GM23338 (cell line): ENCODE results near the gene FAM89A.

Experiments
- EZH2 ChIP-seq: fragments of 200-600 bp; sonication (generic); IDR thresholded peaks from one replicate; pipeline ENCODE4 v1.8.0; 2017; ENCODE audit warnings: antibody characterized with exemption, mild to moderate bottlenecking, low read depth; ENCODE audit not compliant: unreplicated experiment
- EZH2phosphoT487 ChIP-seq: fragments of 200-600 bp; sonication (generic); IDR thresholded peaks from one replicate; pipeline ENCODE4 v1.8.1; 2018; ENCODE audit warnings: antibody characterized with exemption; ENCODE audit not compliant: unreplicated experiment
- ZNF114 ChIP-seq: fragments of 250-450 bp; sonication (Bioruptor Pico); IDR thresholded peaks from 2 replicates; pipeline ENCODE4 v1.5.0; 2020; ENCODE audit warnings: mild to moderate bottlenecking, moderate library complexity
- TF ChIP-seq, protein P1 (sequence below): IDR thresholded peaks from 2 replicates; pipeline ENCODE4 v1.6.1; 2016; ENCODE audit warnings: antibody characterized with exemption
- TF ChIP-seq, protein P2 (sequence below), 2 experiments: fragments of 200-600 bp in 1 of 2; sonication (generic) in 1 of 2; conservative IDR thresholded peaks; 2 replicates each; pipeline versions ENCODE4 v1.5.1 to v1.6.1; 2016 to 2017; ENCODE audit warnings: antibody characterized with exemption in 2 of 2, low read depth in 2 of 2, mild to moderate bottlenecking in 2 of 2, moderate library complexity in 1 of 2
- TF ChIP-seq, protein P3 (sequence below): fragments of 250-450 bp; sonication (Bioruptor Pico); IDR thresholded peaks from 2 replicates; pipeline ENCODE4 v1.5.0; 2020; ENCODE audit warnings: mild to moderate bottlenecking, moderate library complexity
- TF ChIP-seq, protein P4 (sequence below): IDR thresholded peaks from one replicate; pipeline ENCODE4 v1.6.1; 2018; ENCODE audit warnings: antibody characterized with exemption; ENCODE audit not compliant: unreplicated experiment

DNA sequence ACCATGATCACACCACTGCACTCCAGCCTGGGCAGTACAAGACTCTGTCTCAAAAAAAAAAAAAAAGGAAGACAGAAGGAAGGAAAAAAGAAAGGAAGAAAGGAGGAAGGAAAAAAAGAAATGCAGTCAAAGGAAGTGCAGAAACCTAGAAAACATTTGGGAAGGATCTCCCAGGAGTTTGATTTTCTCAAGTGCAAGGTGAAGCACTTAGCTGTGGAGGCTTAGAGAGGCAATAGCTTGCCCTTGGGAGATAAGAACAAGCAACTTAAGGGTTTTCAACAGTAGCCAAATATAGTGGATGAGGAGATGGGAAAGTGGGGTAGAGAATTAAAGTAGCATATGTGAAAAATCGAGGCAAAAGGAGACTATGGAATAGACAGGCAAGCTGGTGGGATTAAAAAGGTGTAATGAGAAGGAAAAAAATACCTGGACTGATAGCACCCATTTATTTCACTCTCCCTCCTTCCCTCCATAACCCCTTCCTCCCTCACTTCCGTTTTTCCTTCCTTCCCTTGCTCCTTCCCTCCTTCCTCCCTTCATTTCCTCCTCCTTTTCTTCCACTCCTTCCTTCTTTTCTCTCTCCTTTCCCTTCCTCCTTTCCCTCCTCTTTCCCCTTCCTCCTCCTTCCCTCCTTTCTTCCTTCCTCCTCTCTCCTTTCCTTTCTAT lies 6.8 kb upstream of the FAM89A start:
- TF ChIP-seq, protein P1, sequence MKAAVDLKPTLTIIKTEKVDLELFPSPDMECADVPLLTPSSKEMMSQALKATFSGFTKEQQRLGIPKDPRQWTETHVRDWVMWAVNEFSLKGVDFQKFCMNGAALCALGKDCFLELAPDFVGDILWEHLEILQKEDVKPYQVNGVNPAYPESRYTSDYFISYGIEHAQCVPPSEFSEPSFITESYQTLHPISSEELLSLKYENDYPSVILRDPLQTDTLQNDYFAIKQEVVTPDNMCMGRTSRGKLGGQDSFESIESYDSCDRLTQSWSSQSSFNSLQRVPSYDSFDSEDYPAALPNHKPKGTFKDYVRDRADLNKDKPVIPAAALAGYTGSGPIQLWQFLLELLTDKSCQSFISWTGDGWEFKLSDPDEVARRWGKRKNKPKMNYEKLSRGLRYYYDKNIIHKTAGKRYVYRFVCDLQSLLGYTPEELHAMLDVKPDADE, result no peak
- TF ChIP-seq, protein P2, sequence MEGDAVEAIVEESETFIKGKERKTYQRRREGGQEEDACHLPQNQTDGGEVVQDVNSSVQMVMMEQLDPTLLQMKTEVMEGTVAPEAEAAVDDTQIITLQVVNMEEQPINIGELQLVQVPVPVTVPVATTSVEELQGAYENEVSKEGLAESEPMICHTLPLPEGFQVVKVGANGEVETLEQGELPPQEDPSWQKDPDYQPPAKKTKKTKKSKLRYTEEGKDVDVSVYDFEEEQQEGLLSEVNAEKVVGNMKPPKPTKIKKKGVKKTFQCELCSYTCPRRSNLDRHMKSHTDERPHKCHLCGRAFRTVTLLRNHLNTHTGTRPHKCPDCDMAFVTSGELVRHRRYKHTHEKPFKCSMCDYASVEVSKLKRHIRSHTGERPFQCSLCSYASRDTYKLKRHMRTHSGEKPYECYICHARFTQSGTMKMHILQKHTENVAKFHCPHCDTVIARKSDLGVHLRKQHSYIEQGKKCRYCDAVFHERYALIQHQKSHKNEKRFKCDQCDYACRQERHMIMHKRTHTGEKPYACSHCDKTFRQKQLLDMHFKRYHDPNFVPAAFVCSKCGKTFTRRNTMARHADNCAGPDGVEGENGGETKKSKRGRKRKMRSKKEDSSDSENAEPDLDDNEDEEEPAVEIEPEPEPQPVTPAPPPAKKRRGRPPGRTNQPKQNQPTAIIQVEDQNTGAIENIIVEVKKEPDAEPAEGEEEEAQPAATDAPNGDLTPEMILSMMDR (conservative IDR thresholded peaks at IDR 0.05; ENCODE audit: low read depth in 2 of 2), result no peak
- TF ChIP-seq, protein P3, sequence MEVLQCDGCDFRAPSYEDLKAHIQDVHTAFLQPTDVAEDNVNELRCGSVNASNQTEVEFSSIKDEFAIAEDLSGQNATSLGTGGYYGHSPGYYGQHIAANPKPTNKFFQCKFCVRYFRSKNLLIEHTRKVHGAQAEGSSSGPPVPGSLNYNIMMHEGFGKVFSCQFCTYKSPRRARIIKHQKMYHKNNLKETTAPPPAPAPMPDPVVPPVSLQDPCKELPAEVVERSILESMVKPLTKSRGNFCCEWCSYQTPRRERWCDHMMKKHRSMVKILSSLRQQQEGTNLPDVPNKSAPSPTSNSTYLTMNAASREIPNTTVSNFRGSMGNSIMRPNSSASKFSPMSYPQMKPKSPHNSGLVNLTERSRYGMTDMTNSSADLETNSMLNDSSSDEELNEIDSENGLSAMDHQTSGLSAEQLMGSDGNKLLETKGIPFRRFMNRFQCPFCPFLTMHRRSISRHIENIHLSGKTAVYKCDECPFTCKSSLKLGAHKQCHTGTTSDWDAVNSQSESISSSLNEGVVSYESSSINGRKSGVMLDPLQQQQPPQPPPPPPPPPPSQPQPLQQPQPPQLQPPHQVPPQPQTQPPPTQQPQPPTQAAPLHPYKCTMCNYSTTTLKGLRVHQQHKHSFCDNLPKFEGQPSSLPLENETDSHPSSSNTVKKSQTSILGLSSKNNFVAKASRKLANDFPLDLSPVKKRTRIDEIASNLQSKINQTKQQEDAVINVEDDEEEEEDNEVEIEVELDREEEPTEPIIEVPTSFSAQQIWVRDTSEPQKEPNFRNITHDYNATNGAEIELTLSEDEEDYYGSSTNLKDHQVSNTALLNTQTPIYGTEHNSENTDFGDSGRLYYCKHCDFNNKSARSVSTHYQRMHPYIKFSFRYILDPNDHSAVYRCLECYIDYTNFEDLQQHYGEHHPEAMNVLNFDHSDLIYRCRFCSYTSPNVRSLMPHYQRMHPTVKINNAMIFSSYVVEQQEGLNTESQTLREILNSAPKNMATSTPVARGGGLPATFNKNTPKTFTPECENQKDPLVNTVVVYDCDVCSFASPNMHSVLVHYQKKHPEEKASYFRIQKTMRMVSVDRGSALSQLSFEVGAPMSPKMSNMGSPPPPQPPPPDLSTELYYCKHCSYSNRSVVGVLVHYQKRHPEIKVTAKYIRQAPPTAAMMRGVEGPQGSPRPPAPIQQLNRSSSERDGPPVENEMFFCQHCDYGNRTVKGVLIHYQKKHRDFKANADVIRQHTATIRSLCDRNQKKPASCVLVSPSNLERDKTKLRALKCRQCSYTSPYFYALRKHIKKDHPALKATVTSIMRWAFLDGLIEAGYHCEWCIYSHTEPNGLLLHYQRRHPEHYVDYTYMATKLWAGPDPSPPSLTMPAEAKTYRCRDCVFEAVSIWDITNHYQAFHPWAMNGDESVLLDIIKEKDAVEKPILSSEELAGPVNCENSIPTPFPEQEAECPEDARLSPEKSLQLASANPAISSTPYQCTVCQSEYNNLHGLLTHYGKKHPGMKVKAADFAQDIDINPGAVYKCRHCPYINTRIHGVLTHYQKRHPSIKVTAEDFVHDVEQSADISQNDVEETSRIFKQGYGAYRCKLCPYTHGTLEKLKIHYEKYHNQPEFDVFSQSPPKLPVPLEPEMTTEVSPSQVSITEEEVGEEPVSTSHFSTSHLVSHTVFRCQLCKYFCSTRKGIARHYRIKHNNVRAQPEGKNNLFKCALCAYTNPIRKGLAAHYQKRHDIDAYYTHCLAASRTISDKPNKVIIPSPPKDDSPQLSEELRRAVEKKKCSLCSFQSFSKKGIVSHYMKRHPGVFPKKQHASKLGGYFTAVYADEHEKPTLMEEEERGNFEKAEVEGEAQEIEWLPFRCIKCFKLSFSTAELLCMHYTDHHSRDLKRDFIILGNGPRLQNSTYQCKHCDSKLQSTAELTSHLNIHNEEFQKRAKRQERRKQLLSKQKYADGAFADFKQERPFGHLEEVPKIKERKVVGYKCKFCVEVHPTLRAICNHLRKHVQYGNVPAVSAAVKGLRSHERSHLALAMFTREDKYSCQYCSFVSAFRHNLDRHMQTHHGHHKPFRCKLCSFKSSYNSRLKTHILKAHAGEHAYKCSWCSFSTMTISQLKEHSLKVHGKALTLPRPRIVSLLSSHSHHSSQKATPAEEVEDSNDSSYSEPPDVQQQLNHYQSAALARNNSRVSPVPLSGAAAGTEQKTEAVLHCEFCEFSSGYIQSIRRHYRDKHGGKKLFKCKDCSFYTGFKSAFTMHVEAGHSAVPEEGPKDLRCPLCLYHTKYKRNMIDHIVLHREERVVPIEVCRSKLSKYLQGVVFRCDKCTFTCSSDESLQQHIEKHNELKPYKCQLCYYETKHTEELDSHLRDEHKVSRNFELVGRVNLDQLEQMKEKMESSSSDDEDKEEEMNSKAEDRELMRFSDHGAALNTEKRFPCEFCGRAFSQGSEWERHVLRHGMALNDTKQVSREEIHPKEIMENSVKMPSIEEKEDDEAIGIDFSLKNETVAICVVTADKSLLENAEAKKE, result no peak
- TF ChIP-seq, protein P4, sequence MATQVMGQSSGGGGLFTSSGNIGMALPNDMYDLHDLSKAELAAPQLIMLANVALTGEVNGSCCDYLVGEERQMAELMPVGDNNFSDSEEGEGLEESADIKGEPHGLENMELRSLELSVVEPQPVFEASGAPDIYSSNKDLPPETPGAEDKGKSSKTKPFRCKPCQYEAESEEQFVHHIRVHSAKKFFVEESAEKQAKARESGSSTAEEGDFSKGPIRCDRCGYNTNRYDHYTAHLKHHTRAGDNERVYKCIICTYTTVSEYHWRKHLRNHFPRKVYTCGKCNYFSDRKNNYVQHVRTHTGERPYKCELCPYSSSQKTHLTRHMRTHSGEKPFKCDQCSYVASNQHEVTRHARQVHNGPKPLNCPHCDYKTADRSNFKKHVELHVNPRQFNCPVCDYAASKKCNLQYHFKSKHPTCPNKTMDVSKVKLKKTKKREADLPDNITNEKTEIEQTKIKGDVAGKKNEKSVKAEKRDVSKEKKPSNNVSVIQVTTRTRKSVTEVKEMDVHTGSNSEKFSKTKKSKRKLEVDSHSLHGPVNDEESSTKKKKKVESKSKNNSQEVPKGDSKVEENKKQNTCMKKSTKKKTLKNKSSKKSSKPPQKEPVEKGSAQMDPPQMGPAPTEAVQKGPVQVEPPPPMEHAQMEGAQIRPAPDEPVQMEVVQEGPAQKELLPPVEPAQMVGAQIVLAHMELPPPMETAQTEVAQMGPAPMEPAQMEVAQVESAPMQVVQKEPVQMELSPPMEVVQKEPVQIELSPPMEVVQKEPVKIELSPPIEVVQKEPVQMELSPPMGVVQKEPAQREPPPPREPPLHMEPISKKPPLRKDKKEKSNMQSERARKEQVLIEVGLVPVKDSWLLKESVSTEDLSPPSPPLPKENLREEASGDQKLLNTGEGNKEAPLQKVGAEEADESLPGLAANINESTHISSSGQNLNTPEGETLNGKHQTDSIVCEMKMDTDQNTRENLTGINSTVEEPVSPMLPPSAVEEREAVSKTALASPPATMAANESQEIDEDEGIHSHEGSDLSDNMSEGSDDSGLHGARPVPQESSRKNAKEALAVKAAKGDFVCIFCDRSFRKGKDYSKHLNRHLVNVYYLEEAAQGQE, result no peak
- TF ChIP-seq ZNF114 (CRISPR knock-in tag) (no peak), EZH2phosphoT487 (no peak), EZH2 (no peak)
